Body of pancreas (tissue), 4 donors: ENCODE data around the gene XRCC4.

Experiments used
- POLR2A ChIP-seq, 3 donors: fragments of 450-650 bp; IDR thresholded peaks; one replicate each; pipeline ENCODE4 v1.6.1; 2016; ENCODE audit warnings: antibody characterized with exemption in 3 of 3, mild to moderate bottlenecking in 2 of 3
- TF ChIP-seq, protein P1 (sequence below), 7 experiments: fragments of 450-650 bp in 4 of 7; fragments of 200-600 bp in 3 of 7; sonication (generic) in 3 of 7; IDR thresholded peaks; one replicate each; pipeline ENCODE4 v1.5.1; 2016 to 2019; ENCODE audit warnings: antibody characterized with exemption in 7 of 7

GRCh38 chr5:83179966-83180365, 102.6 kb downstream of the XRCC4 start:
- TF ChIP-seq POLR2A (IDR thresholded peaks at IDR 0.05), result no peak
- TF ChIP-seq, protein P1, sequence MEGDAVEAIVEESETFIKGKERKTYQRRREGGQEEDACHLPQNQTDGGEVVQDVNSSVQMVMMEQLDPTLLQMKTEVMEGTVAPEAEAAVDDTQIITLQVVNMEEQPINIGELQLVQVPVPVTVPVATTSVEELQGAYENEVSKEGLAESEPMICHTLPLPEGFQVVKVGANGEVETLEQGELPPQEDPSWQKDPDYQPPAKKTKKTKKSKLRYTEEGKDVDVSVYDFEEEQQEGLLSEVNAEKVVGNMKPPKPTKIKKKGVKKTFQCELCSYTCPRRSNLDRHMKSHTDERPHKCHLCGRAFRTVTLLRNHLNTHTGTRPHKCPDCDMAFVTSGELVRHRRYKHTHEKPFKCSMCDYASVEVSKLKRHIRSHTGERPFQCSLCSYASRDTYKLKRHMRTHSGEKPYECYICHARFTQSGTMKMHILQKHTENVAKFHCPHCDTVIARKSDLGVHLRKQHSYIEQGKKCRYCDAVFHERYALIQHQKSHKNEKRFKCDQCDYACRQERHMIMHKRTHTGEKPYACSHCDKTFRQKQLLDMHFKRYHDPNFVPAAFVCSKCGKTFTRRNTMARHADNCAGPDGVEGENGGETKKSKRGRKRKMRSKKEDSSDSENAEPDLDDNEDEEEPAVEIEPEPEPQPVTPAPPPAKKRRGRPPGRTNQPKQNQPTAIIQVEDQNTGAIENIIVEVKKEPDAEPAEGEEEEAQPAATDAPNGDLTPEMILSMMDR (IDR thresholded peaks at IDR 0.05), result no peak
